SK-N-SH treated with all-trans-retinoic acid at 6 μM for 48 hours (cell line): Measurements from ENCODE around the gene OPRM1.

ENCODE experiments used
- ATAC-seq: fragments of 200-7000 bp; cut with Tn5 transposase; 3 replicates; pipeline ENCODE4 v1.9.1; 2020; ENCODE audit warnings: mild to moderate bottlenecking, moderate library complexity
- BACH2 ChIP-seq: fragments of 250-450 bp; sonication (Bioruptor Pico); IDR thresholded peaks from 2 replicates; pipeline ENCODE4 v1.9.0; 2021; ENCODE audit warnings: mild to moderate bottlenecking, borderline replicate concordance
- CREB5 ChIP-seq: fragments of 250-450 bp; sonication (Bioruptor Pico); IDR thresholded peaks from 2 replicates; pipeline ENCODE4 v1.5.1; 2020; ENCODE audit warnings: low read depth, mild to moderate bottlenecking, moderate library complexity
- CSDC2 ChIP-seq: fragments of 250-450 bp; sonication (Bioruptor Pico); IDR thresholded peaks from 2 replicates; pipeline ENCODE4 v1.5.0; 2020; ENCODE audit warnings: mild to moderate bottlenecking, moderate library complexity
- CSRNP3 ChIP-seq: fragments of 250-450 bp; sonication (Bioruptor Pico); IDR thresholded peaks from 2 replicates; pipeline ENCODE4 v1.5.1; 2021; ENCODE audit warnings: mild to moderate bottlenecking, moderate library complexity
- ESRRG ChIP-seq: fragments of 250-450 bp; sonication (Bioruptor Pico); IDR thresholded peaks from 2 replicates; pipeline ENCODE4 v1.6.1; 2021; ENCODE audit warnings: mild to moderate bottlenecking
- GLIS3 ChIP-seq: fragments of 250-450 bp; sonication (Bioruptor Pico); IDR thresholded peaks from 2 replicates; pipeline ENCODE4 v1.5.0; 2020; ENCODE audit warnings: mild to moderate bottlenecking, moderate library complexity
- ISL1 ChIP-seq: fragments of 250-450 bp; sonication (Bioruptor Pico); IDR thresholded peaks from 2 replicates; pipeline ENCODE4 v2.1.2; 2022; ENCODE audit warnings: mild to moderate bottlenecking, moderate library complexity
- OSR1 ChIP-seq: fragments of 250-450 bp; sonication (Bioruptor Pico); IDR thresholded peaks from 2 replicates; pipeline ENCODE4 v1.8.0; 2022; ENCODE audit warnings: moderate library complexity, mild to moderate bottlenecking, inconsistent platforms
- PATZ1 ChIP-seq: fragments of 250-450 bp; sonication (Bioruptor Pico); IDR thresholded peaks from 2 replicates; pipeline ENCODE4 v1.8.0; 2020; ENCODE audit warnings: mild to moderate bottlenecking, moderate library complexity, borderline replicate concordance
- POU6F1 ChIP-seq: fragments of 250-450 bp; sonication (Bioruptor Pico); IDR thresholded peaks from 2 replicates; pipeline ENCODE4 v1.8.0; 2021; ENCODE audit warnings: low read depth, mild to moderate bottlenecking, moderate library complexity, borderline replicate concordance
- PPARA ChIP-seq: fragments of 250-450 bp; sonication (Bioruptor Pico); IDR thresholded peaks from 2 replicates; pipeline ENCODE4 v1.5.0; 2020; ENCODE audit warnings: mild to moderate bottlenecking, borderline replicate concordance
- SNAI2 ChIP-seq: fragments of 250-450 bp; sonication (Bioruptor Pico); IDR thresholded peaks from 2 replicates; pipeline ENCODE4 v1.5.0; 2020; ENCODE audit warnings: mild to moderate bottlenecking, moderate library complexity
- TCF4 ChIP-seq: fragments of 250-450 bp; sonication (Bioruptor Pico); IDR thresholded peaks from 2 replicates; pipeline ENCODE4 v1.8.0; 2021; ENCODE audit warnings: mild to moderate bottlenecking, moderate library complexity, borderline replicate concordance
- TOX ChIP-seq: fragments of 250-450 bp; sonication (Bioruptor Pico); IDR thresholded peaks from 2 replicates; pipeline ENCODE4 v1.8.0; 2021; ENCODE audit warnings: mild to moderate bottlenecking, moderate library complexity, borderline replicate concordance
- ZC3H10 ChIP-seq: fragments of 250-450 bp; sonication (Bioruptor Pico); IDR thresholded peaks from 2 replicates; pipeline ENCODE4 v1.5.1; 2021; ENCODE audit warnings: mild to moderate bottlenecking, moderate library complexity
- ZFP3 ChIP-seq: fragments of 250-450 bp; sonication (Bioruptor Pico); IDR thresholded peaks from 2 replicates; pipeline ENCODE4 v1.5.0; 2020; ENCODE audit warnings: mild to moderate bottlenecking, moderate library complexity
- ZFP30 ChIP-seq: fragments of 450-650 bp; formaldehyde crosslinking; IDR thresholded peaks from 2 replicates; pipeline ENCODE4 v1.5.0; 2022; ENCODE audit warnings: mild to moderate bottlenecking, moderate library complexity
- ZNF565 ChIP-seq: fragments of 450-650 bp; formaldehyde crosslinking; conservative IDR thresholded peaks from 2 replicates; pipeline ENCODE4 v1.5.0; 2020; ENCODE audit warnings: low read depth, mild to moderate bottlenecking, moderate library complexity
- ZNF70 ChIP-seq: fragments of 450-650 bp; formaldehyde crosslinking; IDR thresholded peaks from 2 replicates; pipeline ENCODE4 v1.5.0; 2020; ENCODE audit warnings: mild to moderate bottlenecking, moderate library complexity
- ZNF8 ChIP-seq: fragments of 450-650 bp; formaldehyde crosslinking; IDR thresholded peaks from 2 replicates; pipeline ENCODE4 v1.5.0; 2020; ENCODE audit warnings: mild to moderate bottlenecking, moderate library complexity

Gene OPRM1

GRCh38 chr6:154292066-154292465 is 253.0 kb downstream of the OPRM1 start:
- ATAC-seq = no peak
- TF ChIP-seq ESRRG (CRISPR knock-in tag) = no peak
- TF ChIP-seq, all 23 proteins: peak for 0

- ATAC-seq = peak; percentile 79
- TF ChIP-seq ZC3H10 = no peak
- TF ChIP-seq ZFP30 (CRISPR knock-in tag) = no peak
- no peak for TF ChIP-seq ZNF8 (CRISPR knock-in tag)
- no peak for TF ChIP-seq CSRNP3 (CRISPR knock-in tag)
- no peak for TF ChIP-seq OSR1
- TF ChIP-seq ESRRG (CRISPR knock-in tag) = no peak
- TF ChIP-seq SNAI2 (CRISPR knock-in tag) = no peak
- TF ChIP-seq ZNF565 (CRISPR knock-in tag) = no peak
- TF ChIP-seq BACH2 = no peak
- TF ChIP-seq POU6F1 = no peak
Measured at GRCh38 chr6:154292855-154293519, 253.9 kb downstream of the OPRM1 start.

- TF ChIP-seq PATZ1 (CRISPR knock-in tag) (no peak), TCF4 (CRISPR knock-in tag) (no peak), ZC3H10 (no peak), ZNF565 (CRISPR knock-in tag) (no peak), ZNF8 (CRISPR knock-in tag) (no peak), ESRRG (CRISPR knock-in tag) (no peak), GLIS3 (CRISPR knock-in tag) (no peak), SNAI2 (CRISPR knock-in tag) (no peak), CSRNP3 (CRISPR knock-in tag) (no peak), TOX (CRISPR knock-in tag) (no peak), ZNF70 (CRISPR knock-in tag) (no peak), ZFP3 (no peak), ISL1 (no peak), PPARA (CRISPR knock-in tag) (no peak), CSDC2 (CRISPR knock-in tag) (no peak), CREB5 (CRISPR knock-in tag) (no peak), ZFP30 (CRISPR knock-in tag) (no peak), POU6F1 (no peak)
- no peak for ATAC-seq
Measured at GRCh38 chr6:154295733-154296132, 256.7 kb downstream of the OPRM1 start.
